NT2/D1 (cell line): Measurements from ENCODE around the gene CCDC186.

Source experiments
- SUZ12 ChIP-seq: IDR thresholded peaks from 2 replicates; pipeline ENCODE4 v1.6.1; 2011; ENCODE audit not compliant: insufficient read length, insufficient read depth; ENCODE audit errors: extremely low read depth
- YY1 ChIP-seq: IDR thresholded peaks from 2 replicates; pipeline ENCODE4 v1.6.1; 2011; ENCODE audit not compliant: insufficient read length, insufficient read depth
- ZNF274 ChIP-seq: IDR thresholded peaks from 2 replicates; pipeline ENCODE4 v1.6.1; 2011; ENCODE audit warnings: mild to moderate bottlenecking, low read depth, low read length

GRCh38 chr10:114208351-114208750, 34.3 kb upstream of the CCDC186 start:
- TF ChIP-seq ZNF274 (no peak), YY1 (no peak), SUZ12 (no peak)
